ENCODE results near the gene UNC79.

UNC79 gene

DNA sequence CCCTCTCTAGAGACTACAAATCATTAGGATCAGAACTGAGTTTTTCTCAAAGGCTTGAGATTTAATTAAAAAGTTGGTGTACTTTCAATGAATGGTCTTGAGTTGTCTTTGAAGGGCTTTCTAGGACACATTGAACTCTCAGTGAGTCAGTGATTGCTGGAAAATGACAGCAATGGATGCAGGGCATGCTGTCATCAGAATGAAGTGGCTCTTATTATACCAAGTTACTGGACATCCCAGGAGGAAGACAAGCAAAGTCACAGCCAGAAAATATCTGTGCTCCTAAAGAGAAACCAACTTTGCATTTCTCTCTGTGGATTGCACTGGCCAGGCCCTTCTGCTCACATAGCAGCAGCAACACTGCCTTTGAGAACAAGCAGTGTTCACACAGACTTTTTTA is 244.9 kb downstream of the UNC79 start:
- no peak for DNase-seq

DNA sequence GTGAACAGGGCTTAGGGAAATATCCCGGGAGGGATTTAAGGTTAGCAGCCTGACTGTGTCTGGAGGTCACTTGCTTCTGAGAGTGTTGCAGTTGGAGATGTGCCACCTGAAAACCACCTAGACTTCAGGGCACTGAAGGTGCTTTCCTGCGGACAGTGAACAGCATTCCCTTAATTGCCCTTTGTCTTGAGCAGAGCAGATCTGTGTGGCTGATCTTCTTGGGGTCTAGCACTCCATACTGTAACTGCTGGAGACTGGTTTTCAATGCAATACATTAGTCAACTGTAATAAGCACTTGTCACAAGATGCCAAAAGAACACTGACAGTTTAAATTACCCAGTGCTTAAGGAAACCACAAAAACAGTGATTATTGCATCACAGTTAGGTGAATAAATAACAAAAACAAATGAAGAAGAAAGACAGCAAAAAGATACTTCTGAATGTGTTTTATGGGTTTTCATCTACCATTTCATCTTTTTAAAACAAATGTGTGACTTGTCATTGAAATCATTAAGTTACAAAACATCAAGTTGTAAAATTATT is 245.7 kb downstream of the UNC79 start:
- DNase-seq: no peak

DNA sequence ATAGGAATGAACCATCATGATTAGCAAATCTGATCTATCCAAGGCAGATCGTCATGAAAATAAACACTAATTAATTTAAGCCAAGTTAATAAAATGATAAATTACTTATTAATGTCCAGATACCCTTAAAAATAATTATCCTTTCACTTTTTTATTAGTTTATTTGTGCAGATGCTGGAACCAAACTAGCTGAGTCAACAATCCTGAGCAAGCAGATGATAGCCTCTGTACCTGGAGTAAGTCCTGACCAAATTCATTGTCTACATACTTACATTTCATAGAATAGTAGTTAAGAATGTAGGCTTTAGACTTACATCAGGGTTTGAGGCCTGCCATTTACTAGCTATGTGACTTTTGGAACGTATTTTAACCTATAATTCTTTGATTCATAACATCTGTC is 251.7 kb downstream of the UNC79 start:
- no peak for DNase-seq

DNA sequence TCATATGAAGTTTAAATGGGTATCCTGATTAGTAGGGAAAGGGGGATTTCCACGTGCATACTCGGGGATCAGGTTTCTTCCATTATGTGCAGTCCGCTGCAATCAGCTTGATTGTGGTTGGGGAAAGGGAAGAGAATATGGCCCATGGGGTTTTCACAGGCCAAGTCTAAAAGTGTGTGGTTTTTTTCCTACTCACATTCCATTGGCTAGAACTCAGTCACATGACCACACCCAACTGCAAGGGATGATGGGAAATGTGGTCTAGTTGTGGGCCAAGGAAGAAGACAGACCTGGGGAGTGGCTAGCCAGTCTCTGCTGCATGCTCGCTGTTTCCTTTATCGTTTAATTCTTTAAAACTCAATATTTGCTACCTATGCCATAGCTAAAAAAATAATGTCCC is 252.5 kb downstream of the UNC79 start:
- no peak for DNase-seq

DNA sequence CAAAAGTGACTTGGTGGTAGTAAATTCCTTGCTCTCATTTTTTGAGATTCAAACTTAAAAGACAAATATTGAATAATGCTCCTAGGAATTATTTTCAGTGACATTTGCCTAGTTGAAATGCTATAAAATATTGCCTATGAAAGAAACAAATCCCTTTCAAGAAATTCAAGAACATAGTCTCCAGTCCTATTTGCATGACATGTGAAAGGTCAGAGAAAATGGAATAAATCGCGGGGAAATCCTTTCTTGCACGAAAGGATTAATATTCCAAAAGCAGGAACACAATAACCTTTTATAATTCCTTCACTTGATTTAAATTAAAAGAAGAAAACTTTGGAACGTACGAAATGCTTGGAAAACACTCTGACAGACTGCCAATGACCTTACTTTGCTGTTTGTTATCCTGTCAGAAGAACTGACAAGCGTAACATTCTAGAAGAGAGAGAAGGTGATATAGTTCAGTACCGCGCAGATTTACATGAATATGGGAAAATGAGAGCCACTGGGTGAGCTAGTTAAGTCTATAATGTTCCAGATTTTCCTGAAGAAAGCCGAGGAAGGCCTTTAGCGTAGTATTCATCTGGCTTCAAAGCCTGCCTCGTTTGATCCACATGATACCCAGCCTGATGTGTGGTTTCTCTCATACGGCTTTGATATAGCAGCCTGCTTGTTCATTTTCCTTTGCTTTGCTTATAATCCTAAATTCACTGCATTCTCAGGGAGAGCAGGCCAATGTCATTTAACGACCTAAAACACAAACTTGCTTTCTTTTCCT is 254.6 kb downstream of the UNC79 start:
- DNase-seq: no peak

DNA sequence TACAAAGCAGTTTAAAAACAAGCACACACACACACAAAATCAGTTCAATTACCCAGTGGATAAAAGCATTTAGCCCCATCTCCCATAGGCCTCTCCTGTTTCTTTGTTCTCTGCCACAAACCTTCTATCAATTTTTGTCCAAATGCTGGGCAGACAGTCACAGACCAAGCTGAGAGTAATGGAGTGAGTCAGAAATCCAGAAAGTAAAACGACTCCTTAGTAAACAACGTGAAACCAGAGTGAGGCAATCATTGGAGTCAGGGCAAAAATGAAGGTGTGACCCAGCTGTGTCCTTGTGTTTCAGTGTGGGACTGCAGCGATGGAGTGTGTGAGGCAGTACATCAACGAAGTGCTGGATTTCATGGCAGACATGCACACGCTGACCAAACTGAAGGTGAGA is 255.5 kb downstream of the UNC79 start:
- DNase-seq: no peak

DNA sequence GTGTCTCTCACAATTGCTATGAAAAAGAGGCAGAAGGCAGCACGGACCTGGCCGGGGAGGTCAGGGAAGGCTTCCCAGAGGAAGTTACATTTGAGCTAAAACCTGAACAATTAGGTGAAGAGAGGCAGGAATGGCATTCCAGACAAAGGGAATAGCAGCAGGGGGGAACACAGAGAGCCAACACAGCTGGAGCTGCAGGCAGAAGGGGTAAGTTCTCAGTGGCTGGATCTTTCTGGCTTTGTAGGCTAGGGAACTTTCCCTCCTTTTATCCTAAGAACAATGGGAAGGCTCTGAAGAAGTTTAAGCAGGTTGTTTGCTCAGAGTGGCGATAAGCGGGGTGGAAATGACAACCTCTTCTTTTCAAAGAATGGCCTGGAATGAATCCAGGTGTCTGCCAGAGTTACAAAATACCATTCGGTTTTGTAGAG is 257.5 kb downstream of the UNC79 start:
- DNase-seq: no peak

DNA sequence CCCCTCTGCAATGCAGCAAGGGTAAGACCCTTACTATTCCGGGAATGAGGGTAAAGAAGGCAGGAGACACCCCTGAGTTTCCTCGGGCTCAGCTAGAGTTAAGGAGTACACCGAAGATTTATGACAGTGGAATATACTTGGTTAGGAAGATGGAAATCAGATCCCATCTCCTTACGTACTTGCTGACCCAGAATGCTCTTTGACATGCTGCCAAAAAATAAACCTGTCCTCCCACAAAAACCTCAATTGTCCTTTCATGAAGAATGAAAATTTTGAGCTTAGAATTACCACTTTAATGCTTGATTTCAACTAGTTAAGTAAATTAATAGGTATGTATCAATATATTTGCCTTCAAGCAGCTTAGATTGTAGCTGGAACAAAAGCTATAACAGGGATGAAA is 258.1 kb downstream of the UNC79 start:
- no peak for DNase-seq

DNA sequence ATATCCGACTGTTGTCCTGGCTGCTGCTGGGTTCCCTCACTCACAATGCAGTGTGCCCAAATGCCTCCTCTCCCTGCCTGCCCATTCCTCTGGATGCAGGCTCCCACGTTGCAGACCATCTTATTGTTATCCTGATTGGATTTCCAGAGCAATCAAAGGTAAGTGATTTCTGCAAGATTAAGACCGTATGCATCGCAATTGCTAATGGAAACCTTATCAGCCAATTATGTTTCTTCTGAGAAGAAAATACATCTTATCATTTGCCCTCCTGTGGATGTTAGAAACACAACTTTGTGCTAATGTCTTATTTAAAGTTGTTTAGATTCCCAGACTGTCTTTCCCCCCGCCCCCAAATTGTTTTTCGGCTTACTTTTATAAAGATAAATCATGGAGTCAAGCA is 259.4 kb downstream of the UNC79 start:
- no peak for DNase-seq

DNA sequence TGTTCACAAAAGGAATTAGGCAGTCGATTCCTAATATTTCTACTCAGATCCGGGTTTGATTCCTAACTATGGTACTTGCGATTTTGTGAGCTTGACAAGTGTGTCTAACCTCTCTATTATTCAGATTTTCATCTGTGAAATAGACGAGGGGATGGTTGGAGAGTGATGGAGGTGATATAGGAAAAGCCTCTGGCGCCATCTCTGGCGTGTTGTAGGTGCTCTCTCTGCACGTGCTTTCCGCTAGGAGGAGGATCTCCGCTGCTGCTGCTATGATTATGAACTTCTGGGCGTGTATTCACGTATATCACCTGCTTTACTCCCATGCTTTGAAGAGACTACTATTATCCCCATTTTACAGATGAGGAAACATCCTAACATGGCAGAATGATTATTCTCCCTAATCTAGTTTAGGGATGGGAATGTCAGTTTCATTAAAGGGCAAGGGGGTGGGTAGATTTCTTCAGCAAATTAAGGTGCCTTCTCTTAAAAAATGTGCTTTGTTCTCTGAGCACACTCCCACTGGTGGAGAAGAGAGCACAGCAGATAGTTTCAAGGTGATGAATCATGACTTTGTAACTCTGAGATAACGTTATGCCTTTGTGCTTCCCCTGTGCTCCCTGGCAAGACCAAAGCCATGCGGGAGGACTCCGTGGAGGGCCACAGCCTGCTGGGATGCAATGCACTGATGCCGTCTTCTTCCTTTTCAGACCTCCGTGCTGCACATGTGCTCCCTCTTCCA is 260.5 kb downstream of the UNC79 start:
- DNase-seq: no peak

DNA sequence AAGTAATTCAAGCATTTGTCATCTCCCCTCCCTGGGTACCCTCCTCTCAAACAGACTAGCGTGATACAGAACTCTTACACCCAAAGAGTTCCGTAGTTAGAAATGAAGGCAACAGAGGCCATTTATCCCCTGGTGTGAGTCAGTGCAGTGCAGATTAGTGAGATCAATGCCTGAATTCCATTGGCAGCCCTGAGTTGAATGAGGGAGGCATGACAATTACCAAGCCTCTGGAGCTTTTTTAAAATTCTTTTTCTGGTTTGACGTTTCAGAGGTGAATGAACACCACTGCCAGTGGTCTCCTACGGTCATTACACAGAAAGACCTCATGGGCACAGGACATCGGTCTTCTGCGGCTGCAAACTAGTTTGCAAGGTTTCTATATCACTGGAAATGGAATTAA is 263.2 kb downstream of the UNC79 start:
- no peak for DNase-seq

DNA sequence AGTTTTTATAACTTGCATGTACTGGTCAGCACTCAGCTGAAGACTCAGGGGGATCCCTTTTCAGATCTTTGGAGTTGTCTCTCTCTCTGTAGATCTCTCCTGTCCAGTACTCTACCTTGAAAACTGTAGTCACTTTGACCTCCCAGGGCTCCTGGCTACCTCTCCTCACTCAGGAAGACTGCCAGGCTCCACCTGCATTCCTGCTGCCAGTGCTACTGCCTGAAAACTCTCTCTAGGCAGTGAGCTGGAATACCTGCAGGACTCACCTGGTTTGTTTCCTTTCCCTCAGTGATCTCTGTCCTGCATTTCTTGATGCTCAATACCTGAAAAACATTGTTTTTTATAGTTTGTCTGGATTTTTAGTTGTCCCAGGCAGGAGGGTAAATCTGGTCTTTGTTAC is 270.2 kb downstream of the UNC79 start:
- no peak for DNase-seq

DNA sequence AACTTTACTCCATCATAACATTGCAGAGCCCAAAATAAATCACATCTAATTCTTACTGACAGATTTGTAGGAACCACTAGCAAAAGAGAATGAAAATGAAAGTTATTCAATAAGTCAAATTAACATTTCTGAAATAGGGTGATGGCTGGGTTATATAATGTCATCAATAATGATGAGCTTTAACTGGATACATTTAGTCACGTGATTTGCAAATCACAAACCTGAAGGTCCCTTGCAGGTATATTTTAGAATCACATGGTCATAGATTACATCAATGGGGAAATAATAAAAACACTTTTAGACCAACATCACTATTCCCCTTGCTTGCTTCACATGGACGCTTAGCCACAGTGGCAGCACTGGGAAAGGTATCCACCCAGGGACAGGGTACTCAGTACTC is 270.8 kb downstream of the UNC79 start:
- DNase-seq: no peak

DNA sequence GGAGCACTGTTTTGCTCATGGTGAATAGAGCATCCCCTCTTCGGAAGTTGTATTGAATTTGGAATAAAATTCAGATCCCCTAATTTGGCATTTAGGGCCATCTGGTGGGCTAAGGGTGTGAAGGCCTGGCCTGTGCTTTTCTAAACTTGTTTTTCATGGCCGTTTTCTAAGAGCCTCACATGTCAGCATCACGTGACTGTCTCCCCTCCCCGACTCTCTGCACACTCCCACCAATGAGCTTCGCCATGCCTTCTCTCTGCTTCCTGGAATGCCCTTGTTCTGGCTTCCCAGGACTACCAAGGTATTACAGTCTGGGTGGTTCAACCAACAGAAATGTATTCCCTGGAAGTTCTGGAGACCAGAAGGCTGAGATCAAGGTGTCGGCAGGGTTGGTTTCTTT is 272.2 kb downstream of the UNC79 start:
- no peak for DNase-seq

DNA sequence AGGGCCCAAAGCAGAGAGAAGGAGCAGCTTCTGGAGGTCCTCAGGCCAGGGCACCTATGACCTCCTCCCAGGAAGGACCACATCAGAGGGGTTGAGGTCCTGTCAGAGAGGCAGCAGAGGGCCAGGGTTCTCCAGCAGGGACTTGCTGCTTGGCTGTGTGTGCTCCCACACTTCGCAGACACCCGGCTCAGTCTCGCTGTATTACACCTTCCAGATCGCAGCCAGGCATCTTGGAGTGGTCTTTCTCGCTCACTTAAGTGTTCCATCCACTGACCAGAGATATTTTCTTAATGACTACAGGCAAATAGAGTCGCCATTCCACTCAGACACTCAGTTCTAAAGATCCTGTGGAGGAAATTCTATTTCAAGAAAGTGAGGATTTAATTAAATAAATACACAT is 273.2 kb downstream of the UNC79 start:
- no peak for DNase-seq

DNA sequence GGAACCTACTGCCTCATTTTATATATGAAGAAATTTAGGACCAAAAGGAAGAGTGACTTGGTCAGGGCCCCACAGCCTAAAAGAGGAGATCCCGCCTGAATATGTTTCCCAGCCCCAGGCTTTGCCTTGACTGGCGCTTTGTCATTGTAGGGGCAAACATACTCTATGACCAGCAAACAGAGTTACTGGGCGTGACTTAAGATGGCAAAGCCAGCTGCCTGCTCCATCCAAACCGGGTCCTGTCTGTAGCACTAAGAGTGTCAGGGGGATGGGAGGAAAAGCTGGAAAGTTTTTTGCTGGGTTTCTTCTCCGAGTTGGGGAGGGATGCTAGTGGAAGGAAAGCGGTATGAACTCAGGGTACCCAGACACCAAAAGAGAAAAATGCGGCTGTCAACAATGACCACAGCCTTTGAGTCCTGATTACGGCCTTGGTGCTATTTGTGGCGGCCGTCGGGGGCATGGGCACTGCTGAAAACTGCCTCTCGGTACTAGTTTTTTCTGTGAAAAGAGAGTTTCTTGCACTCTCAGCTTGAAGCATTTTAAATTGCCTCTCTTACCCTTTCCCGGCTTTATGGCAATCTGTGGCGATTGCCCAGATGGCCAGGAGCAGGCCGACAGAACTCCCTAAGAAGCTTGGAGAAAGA is 274.9 kb downstream of the UNC79 start:
- no peak for DNase-seq

DNA sequence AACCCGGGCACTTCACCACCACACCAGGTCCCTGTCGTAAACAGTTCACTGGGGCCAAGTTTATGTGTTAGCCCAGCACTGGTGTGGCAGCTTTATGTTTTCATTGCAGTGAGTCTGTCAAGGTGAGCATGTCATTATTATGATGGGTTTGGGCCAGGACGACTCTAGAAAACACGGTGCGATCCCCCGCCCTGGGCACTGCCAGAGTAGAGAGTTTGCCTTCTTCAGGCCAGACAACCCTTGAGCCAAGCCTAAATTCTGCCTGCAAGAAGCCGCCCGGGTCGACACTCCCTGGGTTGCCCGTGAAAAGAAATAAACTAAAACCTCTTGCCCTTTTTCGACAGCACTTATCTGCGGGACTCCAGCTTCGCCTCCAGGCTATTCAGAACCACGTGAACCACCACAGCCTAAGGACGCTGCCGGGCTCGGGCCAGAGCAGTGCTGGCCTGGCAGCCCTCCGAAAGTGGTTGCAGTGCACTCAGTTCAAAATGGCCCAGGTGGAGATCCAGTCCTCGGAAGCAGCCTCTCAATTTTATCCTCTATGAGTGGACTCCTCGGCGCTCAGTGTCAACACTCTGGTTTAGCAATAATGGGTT is 275.7 kb downstream of the UNC79 start:
- no peak for DNase-seq

DNA sequence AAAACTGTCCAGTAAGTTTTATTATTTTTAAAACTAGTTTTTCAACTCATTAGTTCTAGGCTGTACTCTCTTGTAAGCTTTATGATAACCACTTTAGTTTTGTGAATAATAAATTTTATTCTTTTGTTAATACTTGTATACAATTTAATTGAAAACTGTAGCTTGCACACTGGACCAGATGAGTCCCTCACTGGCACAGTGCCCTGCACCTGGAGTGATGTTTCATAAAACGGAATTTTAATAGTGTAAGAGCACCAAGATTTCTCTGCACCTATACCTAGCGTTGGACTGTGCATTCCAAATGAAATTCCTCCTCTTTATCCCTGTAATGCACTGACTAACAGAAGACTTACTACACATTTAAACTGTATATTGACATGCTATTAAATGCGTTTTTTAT is 276.7 kb downstream of the UNC79 start:
- no peak for DNase-seq

DNA sequence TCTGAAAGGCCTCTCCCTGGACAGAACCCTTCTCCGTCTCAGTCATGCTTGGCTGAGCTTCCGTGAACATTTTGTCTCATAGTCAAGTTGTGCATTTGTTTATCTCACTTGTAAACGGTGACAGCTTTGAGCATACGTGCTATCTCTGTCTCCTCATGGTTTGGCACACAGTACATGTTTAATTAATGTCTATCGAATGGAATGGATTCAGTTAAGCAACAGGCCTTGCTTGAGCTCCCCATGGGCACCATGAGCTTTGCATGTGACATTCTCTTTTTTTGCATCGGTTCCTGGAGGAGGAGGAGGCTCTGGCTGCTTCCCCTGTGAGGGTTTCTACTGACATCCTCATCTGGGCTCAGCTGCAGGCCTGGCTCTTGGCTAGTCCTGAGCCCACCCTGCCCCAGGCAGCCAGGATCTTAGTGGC is 277.6 kb downstream of the UNC79 start:
- no peak for DNase-seq

DNA sequence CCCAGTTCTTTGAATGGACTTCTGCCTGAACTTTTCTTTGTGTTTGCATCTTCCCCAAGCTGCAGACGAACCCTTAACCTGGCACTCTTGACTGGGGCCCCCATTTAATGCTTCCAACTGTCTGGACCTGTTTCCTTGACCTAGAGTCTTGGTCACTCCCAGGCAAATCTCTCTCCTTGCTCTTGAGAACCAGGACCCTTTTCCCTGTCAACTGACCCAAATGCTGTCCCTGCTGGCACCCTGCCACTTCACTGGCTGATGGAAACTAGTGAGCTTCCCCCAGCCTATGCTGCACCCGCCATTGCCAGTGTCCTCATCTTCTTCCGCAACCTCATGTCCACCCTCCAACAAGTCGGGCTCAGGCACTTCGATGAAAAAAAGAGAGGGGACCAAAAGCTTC is 278.1 kb downstream of the UNC79 start:
- no peak for DNase-seq

DNA sequence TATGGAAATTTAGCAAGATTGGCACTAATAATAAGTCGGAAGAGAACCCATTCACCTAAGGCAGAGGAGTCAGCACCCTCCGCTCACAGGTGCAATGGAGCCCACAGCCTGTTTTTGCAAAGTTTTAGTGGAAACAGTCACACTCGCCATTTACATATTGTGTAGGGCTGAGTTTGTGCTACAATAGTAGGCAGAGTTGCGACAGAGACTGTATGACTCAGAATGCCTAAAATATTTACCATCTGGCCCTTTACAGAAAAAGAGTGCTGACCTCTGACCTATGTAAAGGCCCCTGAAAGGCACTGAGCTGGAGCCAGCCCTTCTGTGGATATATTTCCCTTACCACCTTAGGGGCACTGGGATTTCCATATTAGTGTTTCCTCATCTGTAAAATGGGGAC is 278.5 kb downstream of the UNC79 start:
- DNase-seq: no peak

DNA sequence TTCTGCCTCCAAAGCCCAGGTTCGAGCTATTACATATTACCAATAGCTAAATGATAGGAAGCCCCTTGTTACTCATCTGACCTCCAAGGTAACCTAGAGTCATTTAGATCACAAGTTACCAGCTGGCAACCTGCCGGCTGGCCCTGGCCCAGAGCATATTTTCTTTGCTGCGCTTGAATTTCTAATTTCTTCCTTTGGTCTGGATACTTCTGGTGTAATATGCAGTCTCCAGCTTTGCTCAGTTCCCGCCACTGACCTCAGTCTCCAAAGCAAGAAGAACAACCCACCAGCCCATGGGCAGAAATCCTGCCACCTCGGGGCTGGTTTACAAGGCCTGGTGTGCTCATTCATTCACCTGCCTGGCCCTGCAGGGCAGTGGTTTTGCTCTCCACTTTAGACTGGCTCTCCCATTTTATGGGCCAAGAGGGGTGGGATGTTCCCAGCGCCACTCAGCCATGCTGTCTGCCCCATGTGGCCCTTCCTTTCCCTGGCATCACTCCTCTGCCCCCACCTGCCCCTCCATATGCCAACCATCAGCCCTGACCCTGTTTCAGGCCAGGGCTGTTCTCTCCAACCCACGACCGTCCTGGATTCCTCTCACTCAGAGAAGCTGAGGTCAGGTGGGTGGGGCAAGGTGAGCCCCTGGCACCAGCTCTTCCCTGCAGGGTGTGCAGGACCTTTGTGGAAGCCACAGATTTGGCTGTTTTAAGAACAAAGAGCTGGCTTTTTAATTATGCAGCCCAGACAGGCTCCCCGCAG is 281.5 kb downstream of the UNC79 start:
- no peak for DNase-seq

Data from DMS153 (cell line).